GM21367 (cell line): ENCODE data around the gene TSPAN11.

Source experiments
- ATAC-seq: cut with Tn5 transposase; IDR thresholded peaks from one replicate; pipeline ENCODE4 v1.9.1; 2021; ENCODE audit not compliant: unreplicated experiment

The TSPAN11 gene

DNA sequence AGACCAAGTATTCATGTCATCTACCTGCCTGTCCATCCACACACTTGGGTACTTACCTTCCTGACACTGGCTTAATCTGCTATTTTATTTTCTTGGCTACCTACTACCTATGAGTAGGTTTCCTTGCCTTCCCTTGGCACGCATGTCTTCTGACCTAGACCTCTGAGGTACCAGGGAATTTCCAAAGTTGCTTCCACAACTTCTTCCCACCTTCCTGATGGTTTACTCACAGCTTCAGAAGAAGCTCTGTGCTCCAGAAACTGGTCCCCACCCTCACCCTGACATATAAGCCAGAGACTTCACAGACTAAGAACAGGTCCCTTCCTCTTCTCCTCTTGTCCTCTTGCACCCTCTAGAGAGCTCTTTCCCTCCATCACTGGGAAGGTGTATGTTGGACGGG is 111.4 kb downstream of the TSPAN11 start:
- ATAC-seq, result no peak

DNA sequence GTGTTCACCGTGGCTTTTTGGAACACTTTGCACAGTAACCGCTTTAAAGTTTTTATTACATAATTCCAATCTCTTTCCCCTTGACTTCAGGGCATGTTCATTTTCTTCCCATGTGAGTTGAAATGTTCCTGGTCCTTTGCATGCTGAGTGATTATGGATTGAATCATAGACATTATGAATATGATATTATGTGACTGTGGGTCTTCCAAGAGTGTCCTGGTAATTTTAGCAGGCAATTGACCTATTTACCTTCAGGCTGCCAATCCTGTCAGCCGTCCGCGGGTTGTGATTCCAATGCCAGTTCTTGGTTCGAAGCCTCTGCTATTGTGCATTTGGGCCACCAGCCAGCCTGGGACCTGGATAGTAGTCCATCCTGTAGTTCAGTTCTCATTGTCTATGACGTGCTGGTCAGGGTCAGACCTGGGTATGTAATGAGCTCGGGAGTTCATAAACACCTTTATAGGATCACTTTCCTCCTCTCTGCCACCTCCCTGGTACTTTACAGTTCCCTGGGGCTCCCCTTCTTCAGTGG is 114.6 kb downstream of the TSPAN11 start:
- ATAC-seq, result no peak
